SK-N-SH (cell line): ENCODE measurements around the gene LRRC70. TPM values are rescaled to one million over a fixed set of nuclear protein-coding genes. Genes with fewer than 3 reads are reported as not detected.

Experiments used
- CTCF ChIA-PET: fragments of 300-600, 350-600 bp; formaldehyde crosslinking; extraction: SDS; loops from one replicate; lab custom pipeline; 2021; lab: Yijun Ruan, JAX
- POLR2A ChIA-PET: fragments of 350-600 bp; sonication (Branson Sonifier 250); formaldehyde crosslinking; extraction: SDS; loops from one replicate; lab custom pipeline; 2020; ENCODE audit warnings: antibody characterized with exemption, inconsistent platforms; lab: Yijun Ruan, JAX
- DNase-seq: peaks from one replicate; pipeline ENCODE4 v3.0.0; 2012
- H2AFZ ChIP-seq: fragments of 200-600 bp; sonication (generic); 2 replicates; pipeline ENCODE4 v1.8.1; 2016; ENCODE audit warnings: antibody characterized with exemption, mild to moderate bottlenecking, low read depth
- H3F3A ChIP-seq: fragments of 200-600 bp; sonication (generic); replicated peaks from 2 replicates; pipeline ENCODE3; 2016; ENCODE audit warnings: antibody characterized with exemption, mild to moderate bottlenecking; ENCODE audit not compliant: insufficient read depth
- H3K27ac ChIP-seq, 2 experiments: fragments of 200-500 bp in 1 of 2; fragments of 200-600 bp in 1 of 2; sonication (Bioruptor generic) in 1 of 2; sonication (generic), shearing (Covaris generic) in 1 of 2; 2 replicates each; pipeline versions ENCODE4 v1.5.1 to v1.6.1; 2014 to 2016; ENCODE audit warnings: low read depth in 2 of 2, inconsistent platforms in 1 of 2, low read length in 1 of 2, mild to moderate bottlenecking in 1 of 2, mixed read lengths in 1 of 2
- H3K27me3 ChIP-seq: fragments of 200-600 bp; sonication (generic), shearing (Covaris generic); 2 replicates; pipeline ENCODE4 v1.6.1; 2016; ENCODE audit warnings: mixed run types; ENCODE audit not compliant: insufficient read depth
- H3K36me3 ChIP-seq, 2 experiments: fragments of 200-500 bp in 1 of 2; fragments of 200-600 bp in 1 of 2; sonication (Bioruptor generic) in 1 of 2; sonication (generic) in 1 of 2; replicated peaks in 1 of 2; 2 replicates each; pipeline versions ENCODE3 to v1.5.1; 2014 to 2016; ENCODE audit warnings: low read length in 1 of 2, mild to moderate bottlenecking in 1 of 2; ENCODE audit not compliant: insufficient read depth in 2 of 2, control insufficient read depth in 1 of 2
- H3K4me1 ChIP-seq, 2 experiments: fragments of 200-500 bp in 1 of 2; fragments of 200-600 bp in 1 of 2; sonication (Bioruptor generic) in 1 of 2; sonication (generic), shearing (Covaris generic) in 1 of 2; 2 replicates each; pipeline versions ENCODE4 v1.5.1 to v1.6.1; 2014 to 2016; ENCODE audit warnings: low read depth in 1 of 2, low read length in 1 of 2, mixed run types in 1 of 2; ENCODE audit not compliant: insufficient read depth in 2 of 2, control insufficient read depth in 1 of 2
- H3K4me2 ChIP-seq: fragments of 200-600 bp; sonication (generic), shearing (Covaris generic); 2 replicates; pipeline ENCODE4 v1.6.1; 2017; ENCODE audit warnings: mixed run types
- H3K4me3 ChIP-seq, 2 experiments: fragments of 200-500 bp in 1 of 2; fragments of 200-600 bp in 1 of 2; sonication (Bioruptor generic) in 1 of 2; sonication (generic), shearing (Covaris generic) in 1 of 2; 2 replicates each; pipeline versions ENCODE4 v1.5.1 to v1.8.1; 2014 to 2016; ENCODE audit warnings: low read depth in 2 of 2, inconsistent platforms in 1 of 2, low read length in 1 of 2, mild to moderate bottlenecking in 1 of 2, mixed read lengths in 1 of 2, moderate library complexity in 1 of 2
- H3K79me2 ChIP-seq: fragments of 200-600 bp; sonication (generic); 2 replicates; pipeline ENCODE4 v1.8.1; 2017; ENCODE audit warnings: mild to moderate bottlenecking; ENCODE audit not compliant: insufficient read depth
- H3K9ac ChIP-seq: fragments of 200-600 bp; sonication (generic); 2 replicates; pipeline ENCODE4 v1.6.1; 2017; ENCODE audit warnings: mixed run types
- H3K9me2 ChIP-seq: fragments of 200-600 bp; sonication (generic); 2 replicates; pipeline ENCODE4 v1.6.1; 2017; ENCODE audit warnings: mixed run types
- H3K9me3 ChIP-seq: fragments of 200-600 bp; sonication (generic); 2 replicates; pipeline ENCODE4 v1.6.1; 2017; ENCODE audit warnings: mixed run types, mild to moderate bottlenecking, moderate library complexity
- H4K20me1 ChIP-seq: fragments of 200-600 bp; sonication (generic); 2 replicates; pipeline ENCODE4 v1.6.1; 2017; ENCODE audit warnings: mild to moderate bottlenecking, mixed run types; ENCODE audit not compliant: insufficient read depth
- CHD2 ChIP-seq: fragments of 150-350 bp; IDR thresholded peaks from 2 replicates; pipeline ENCODE4 v1.6.1; 2018; ENCODE audit warnings: low read length; ENCODE audit not compliant: partially characterized antibody
- CTCF ChIP-seq: fragments of 200-600 bp; sonication (generic); IDR thresholded peaks from 2 replicates; pipeline ENCODE4 v1.6.1; 2017; ENCODE audit warnings: antibody characterized with exemption, mild to moderate bottlenecking, moderate library complexity
- EP300 ChIP-seq, 2 experiments: IDR thresholded peaks; 2 replicates each; pipeline versions ENCODE4 v1.4.0 to v1.6.1; 2012; ENCODE audit warnings: borderline replicate concordance in 1 of 2, low read depth in 1 of 2, low read length in 1 of 2
- FOXJ3 ChIP-seq: sonication (generic); formaldehyde crosslinking; IDR thresholded peaks from 2 replicates; pipeline ENCODE4 v1.5.1; 2020; ENCODE audit warnings: mild to moderate bottlenecking, missing genetic modification reagents
- GATA2 ChIP-seq: sonication (generic); formaldehyde crosslinking; IDR thresholded peaks from 2 replicates; pipeline ENCODE4 v1.5.0; 2020; ENCODE audit warnings: mild to moderate bottlenecking, missing genetic modification reagents
- MXI1 ChIP-seq: IDR thresholded peaks from 2 replicates; pipeline ENCODE4 v1.6.1; 2012; ENCODE audit warnings: mild to moderate bottlenecking, low read depth, low read length, improper control_type of control experiment
- POLR2AphosphoS5 ChIP-seq: IDR thresholded peaks from 2 replicates; pipeline ENCODE4 v1.6.1; 2012; ENCODE audit warnings: low read depth, low read length
- RAD21 ChIP-seq: IDR thresholded peaks from 2 replicates; pipeline ENCODE4 v1.6.1; 2012; ENCODE audit warnings: mild to moderate bottlenecking, low read length
- RCOR1 ChIP-seq: fragments of 150-350 bp; IDR thresholded peaks from 2 replicates; pipeline ENCODE4 v1.6.1; 2017; ENCODE audit warnings: antibody characterized with exemption, low read length
- REST ChIP-seq: IDR thresholded peaks from 2 replicates; pipeline ENCODE4 v1.6.1; 2012; ENCODE audit warnings: mild to moderate bottlenecking, low read depth, low read length, moderate library complexity
- RFX5 ChIP-seq: IDR thresholded peaks from 2 replicates; pipeline ENCODE4 v1.6.1; 2012; ENCODE audit warnings: mild to moderate bottlenecking, improper control_type of control experiment, low read length
- SIN3A ChIP-seq: IDR thresholded peaks from 2 replicates; pipeline ENCODE4 v1.6.1; 2012; ENCODE audit warnings: low read depth, mild to moderate bottlenecking, low read length, moderate library complexity, borderline replicate concordance
- SMC3 ChIP-seq: IDR thresholded peaks from 2 replicates; pipeline ENCODE4 v1.6.1; 2012; ENCODE audit warnings: low read depth, low read length, improper control_type of control experiment
- YY1 ChIP-seq: IDR thresholded peaks from 2 replicates; pipeline ENCODE4 v1.4.0; 2012; ENCODE audit warnings: low read depth, mild to moderate bottlenecking
- WGBS: methylation state at CpG from one replicate; pipeline ENCODE4 v1.1.6; 2017; ENCODE audit warnings: low lambda C conversion rate; 5-methylcytosine and 5-hydroxymethylcytosine counted together
- polyA plus RNA-seq, 3 experiments: library from polyadenylated mRNA; depleted of rRNA; stranded (reverse); fragments of >200 nt; gene quantifications; 2 replicates each; pipeline ENCODE4 v1.2.3, GENCODE V29; 2012
- TF ChIP-seq, protein P1 (sequence below): IDR thresholded peaks from 2 replicates; pipeline ENCODE4 v1.4.0; 2012; ENCODE audit warnings: low read depth, borderline replicate concordance
- TF ChIP-seq, protein P2 (sequence below): fragments of 150-350 bp; IDR thresholded peaks from 2 replicates; pipeline ENCODE4 v1.6.1; 2016; ENCODE audit warnings: mild to moderate bottlenecking, low read depth, low read length

The LRRC70 gene
- polyA plus RNA-seq, 1 of the 3 experiments (the other 2 are of a cell fraction), result 0.08 TPM

GRCh38 chr5:62558941-62559340, 19.7 kb upstream of the LRRC70 start:
- H3K9me3 ChIP-seq, result no peaks in the 10 kb centered on the region
- ChIA-PET POLR2A (no interaction called here), CTCF (no interaction called here)
- H3K27me3 ChIP-seq, result no peaks in the 10 kb centered on the region
- no peaks in the 10 kb centered on the region; a peak in 1 of 4 replicates for H3K4me1 ChIP-seq
- no peak overlapping the region for H2AFZ ChIP-seq
- TF ChIP-seq CHD2, result no peak
- TF ChIP-seq REST, result no peak
- TF ChIP-seq, protein P1, sequence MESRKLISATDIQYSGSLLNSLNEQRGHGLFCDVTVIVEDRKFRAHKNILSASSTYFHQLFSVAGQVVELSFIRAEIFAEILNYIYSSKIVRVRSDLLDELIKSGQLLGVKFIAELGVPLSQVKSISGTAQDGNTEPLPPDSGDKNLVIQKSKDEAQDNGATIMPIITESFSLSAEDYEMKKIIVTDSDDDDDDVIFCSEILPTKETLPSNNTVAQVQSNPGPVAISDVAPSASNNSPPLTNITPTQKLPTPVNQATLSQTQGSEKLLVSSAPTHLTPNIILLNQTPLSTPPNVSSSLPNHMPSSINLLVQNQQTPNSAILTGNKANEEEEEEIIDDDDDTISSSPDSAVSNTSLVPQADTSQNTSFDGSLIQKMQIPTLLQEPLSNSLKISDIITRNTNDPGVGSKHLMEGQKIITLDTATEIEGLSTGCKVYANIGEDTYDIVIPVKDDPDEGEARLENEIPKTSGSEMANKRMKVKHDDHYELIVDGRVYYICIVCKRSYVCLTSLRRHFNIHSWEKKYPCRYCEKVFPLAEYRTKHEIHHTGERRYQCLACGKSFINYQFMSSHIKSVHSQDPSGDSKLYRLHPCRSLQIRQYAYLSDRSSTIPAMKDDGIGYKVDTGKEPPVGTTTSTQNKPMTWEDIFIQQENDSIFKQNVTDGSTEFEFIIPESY, result no peak
- TF ChIP-seq SIN3A, result no peak
- TF ChIP-seq GATA2 (CRISPR knock-in tag), result no peak
- TF ChIP-seq FOXJ3 (CRISPR knock-in tag), result no peak
- no peak for TF ChIP-seq YY1
- no peak for TF ChIP-seq POLR2AphosphoS5
- TF ChIP-seq RCOR1, result no peak
- TF ChIP-seq RAD21, result no peak
- TF ChIP-seq, protein P2, sequence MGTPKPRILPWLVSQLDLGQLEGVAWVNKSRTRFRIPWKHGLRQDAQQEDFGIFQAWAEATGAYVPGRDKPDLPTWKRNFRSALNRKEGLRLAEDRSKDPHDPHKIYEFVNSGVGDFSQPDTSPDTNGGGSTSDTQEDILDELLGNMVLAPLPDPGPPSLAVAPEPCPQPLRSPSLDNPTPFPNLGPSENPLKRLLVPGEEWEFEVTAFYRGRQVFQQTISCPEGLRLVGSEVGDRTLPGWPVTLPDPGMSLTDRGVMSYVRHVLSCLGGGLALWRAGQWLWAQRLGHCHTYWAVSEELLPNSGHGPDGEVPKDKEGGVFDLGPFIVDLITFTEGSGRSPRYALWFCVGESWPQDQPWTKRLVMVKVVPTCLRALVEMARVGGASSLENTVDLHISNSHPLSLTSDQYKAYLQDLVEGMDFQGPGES, result no peak
- no peak for TF ChIP-seq CTCF
- no peak for TF ChIP-seq SMC3
- no peak for TF ChIP-seq RFX5
- no peak for TF ChIP-seq MXI1
- TF ChIP-seq EP300 (IDR thresholded peaks at IDR 0.05; ENCODE audit: borderline replicate concordance in 1 of 2, low read depth in 1 of 2, low read length in 1 of 2), result no peak
- H3K36me3 ChIP-seq, result peaks cover 6 to 13% of the 10 kb centered on the region in 2 experiments
- H3K79me2 ChIP-seq, result no peaks in the 10 kb centered on the region
- WGBS, result 96% methylated on average over 3 of the region's 3 CpGs
- no peaks in the 10 kb centered on the region for H4K20me1 ChIP-seq
- no peaks in the 10 kb centered on the region for H3F3A ChIP-seq
- no peak overlapping the region for H3K27ac ChIP-seq
- no peaks in the 10 kb centered on the region for H3K9me2 ChIP-seq
- H3K4me2 ChIP-seq, result no peak overlapping the region
- no peak overlapping the region for H3K9ac ChIP-seq
- no peak for DNase-seq
- no peak overlapping the region for H3K4me3 ChIP-seq
